Stimulated activated memory B cell treated with anti-CD40 and anti-IgM and Interleukin-4, amounts not matched to agents 10 μg/mL and 1 μg/mL and 100 μg/mL, for 72 hours (primary cell): Measurements from ENCODE around the gene KANSL1.
"Not testable (repeated sequence)": the region's sequence is repeated elsewhere in the genome, so short reads cannot be mapped to it uniquely, and the experiment has no call there.

Experiments used
- ATAC-seq: fragments of 150-1000 bp; cut with Tn5 transposase; 2 replicates; pipeline ENCODE4 v1.10.0; 2021
- H3K27ac Mint-ChIP-seq: one replicate; pipeline ENCODE4 v1.8.0; 2022; ENCODE audit warnings: mild to moderate bottlenecking, mixed read lengths
- H3K27me3 Mint-ChIP-seq: one replicate; pipeline ENCODE4 v1.8.0; 2022; ENCODE audit warnings: mixed read lengths
- H3K36me3 Mint-ChIP-seq: one replicate; pipeline ENCODE4 v1.8.0; 2022; ENCODE audit warnings: mixed read lengths
- H3K4me1 Mint-ChIP-seq: one replicate; pipeline ENCODE4 v1.8.0; 2022; ENCODE audit warnings: mixed read lengths
- H3K4me3 Mint-ChIP-seq: one replicate; pipeline ENCODE4 v1.8.0; 2022; ENCODE audit warnings: mild to moderate bottlenecking, moderate library complexity, mixed read lengths
- H3K9me3 Mint-ChIP-seq: one replicate; pipeline ENCODE4 v1.8.0; 2022; ENCODE audit warnings: mixed read lengths

Gene KANSL1, protein sequence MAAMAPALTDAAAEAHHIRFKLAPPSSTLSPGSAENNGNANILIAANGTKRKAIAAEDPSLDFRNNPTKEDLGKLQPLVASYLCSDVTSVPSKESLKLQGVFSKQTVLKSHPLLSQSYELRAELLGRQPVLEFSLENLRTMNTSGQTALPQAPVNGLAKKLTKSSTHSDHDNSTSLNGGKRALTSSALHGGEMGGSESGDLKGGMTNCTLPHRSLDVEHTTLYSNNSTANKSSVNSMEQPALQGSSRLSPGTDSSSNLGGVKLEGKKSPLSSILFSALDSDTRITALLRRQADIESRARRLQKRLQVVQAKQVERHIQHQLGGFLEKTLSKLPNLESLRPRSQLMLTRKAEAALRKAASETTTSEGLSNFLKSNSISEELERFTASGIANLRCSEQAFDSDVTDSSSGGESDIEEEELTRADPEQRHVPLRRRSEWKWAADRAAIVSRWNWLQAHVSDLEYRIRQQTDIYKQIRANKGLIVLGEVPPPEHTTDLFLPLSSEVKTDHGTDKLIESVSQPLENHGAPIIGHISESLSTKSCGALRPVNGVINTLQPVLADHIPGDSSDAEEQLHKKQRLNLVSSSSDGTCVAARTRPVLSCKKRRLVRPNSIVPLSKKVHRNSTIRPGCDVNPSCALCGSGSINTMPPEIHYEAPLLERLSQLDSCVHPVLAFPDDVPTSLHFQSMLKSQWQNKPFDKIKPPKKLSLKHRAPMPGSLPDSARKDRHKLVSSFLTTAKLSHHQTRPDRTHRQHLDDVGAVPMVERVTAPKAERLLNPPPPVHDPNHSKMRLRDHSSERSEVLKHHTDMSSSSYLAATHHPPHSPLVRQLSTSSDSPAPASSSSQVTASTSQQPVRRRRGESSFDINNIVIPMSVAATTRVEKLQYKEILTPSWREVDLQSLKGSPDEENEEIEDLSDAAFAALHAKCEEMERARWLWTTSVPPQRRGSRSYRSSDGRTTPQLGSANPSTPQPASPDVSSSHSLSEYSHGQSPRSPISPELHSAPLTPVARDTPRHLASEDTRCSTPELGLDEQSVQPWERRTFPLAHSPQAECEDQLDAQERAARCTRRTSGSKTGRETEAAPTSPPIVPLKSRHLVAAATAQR (N-terminal part only)

GRCh38 chr17:46193151-46193625, at the start of gene KANSL1:
Gene KANSL1 (minus strand): TSS chr17:46193429. CDS start chr17:46172143, 21,286 bp downstream.
- peak within 1 kb of the TSS; percentile 96 for H3K4me3 Mint-ChIP-seq
- H3K27me3 Mint-ChIP-seq = no peaks in the 10 kb centered on the region
- H3K9me3 Mint-ChIP-seq = no peaks in the 10 kb centered on the region
- ATAC-seq = peak; percentile 87
- peak within 1 kb of the TSS; percentile 97 for H3K27ac Mint-ChIP-seq
- H3K4me1 Mint-ChIP-seq = peaks cover 44% of the 10 kb centered on the region
- H3K36me3 Mint-ChIP-seq = peaks cover 11% of the 10 kb centered on the region

- not testable (repeated sequence) for H3K27ac Mint-ChIP-seq, H3K4me3 Mint-ChIP-seq, H3K36me3 Mint-ChIP-seq, H3K9me3 Mint-ChIP-seq, ATAC-seq, H3K27me3 Mint-ChIP-seq, H3K4me1 Mint-ChIP-seq
Measured at GRCh38 chr17:46231359-46231758, 38.1 kb upstream of the KANSL1 start.

DNA sequence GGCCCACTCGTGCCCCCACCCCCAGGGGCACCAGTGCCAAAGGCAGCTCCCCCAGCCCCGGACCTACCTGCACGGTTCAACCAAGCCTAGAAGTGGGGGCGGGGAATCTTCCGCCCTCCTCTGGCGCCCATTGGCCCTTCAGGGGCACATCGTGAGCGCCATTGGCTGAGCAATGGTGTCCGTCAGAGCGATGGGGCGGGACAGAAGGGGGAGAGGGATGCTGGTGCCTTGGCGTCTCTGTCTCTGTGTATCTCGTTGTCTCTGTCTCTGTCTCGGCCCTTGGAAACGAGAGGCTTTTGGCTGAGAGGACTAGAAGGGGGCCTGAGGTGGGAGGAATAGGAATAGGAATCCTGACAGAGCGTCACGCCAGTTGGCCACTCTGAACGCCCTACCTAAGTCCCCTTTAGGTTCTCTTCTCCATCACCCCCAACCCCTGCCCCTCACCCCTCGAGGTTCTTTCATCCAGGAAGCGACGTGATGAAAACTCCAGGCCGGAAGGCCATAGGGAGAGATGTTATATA, 32.1 kb upstream of the KANSL1 start:
- not testable (repeated sequence) for H3K4me1 Mint-ChIP-seq, H3K36me3 Mint-ChIP-seq, H3K9me3 Mint-ChIP-seq, H3K27me3 Mint-ChIP-seq
- ATAC-seq = peak; percentile 100
- H3K27ac Mint-ChIP-seq = peak overlapping the region; percentile 79
- H3K4me3 Mint-ChIP-seq = peak overlapping the region; percentile 92

DNA sequence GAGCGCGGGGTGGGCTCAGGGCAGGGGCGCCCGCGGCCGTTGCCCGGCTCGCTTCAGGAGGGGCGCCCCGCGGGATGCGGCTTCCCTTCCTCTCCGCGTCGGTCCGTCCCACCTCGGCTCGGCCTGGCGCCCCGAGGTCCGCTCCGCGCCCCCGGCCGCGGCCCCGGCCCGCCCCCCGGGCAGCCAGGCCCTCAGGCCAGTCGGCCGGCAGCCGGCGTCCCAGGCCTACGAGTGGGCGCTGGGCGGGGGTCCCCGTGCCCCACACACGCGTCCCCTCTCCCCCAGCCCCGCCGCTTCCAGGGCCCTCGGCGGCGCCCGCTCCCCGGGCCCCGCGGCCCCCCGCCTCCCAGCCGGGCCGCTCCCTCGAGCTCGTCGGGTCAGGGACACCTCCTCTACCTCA, 31.6 kb upstream of the KANSL1 start:
- not testable (repeated sequence) for H3K4me1 Mint-ChIP-seq, H3K9me3 Mint-ChIP-seq, H3K27me3 Mint-ChIP-seq, H3K36me3 Mint-ChIP-seq
- ATAC-seq = peak; percentile 70
- Mint-ChIP-seq H3K27ac (peak overlapping the region; percentile 79), H3K4me3 (peak overlapping the region; percentile 92)

- not testable (repeated sequence) for H3K27me3 Mint-ChIP-seq
Measured at GRCh38 chr17:46223041-46223440, 29.8 kb upstream of the KANSL1 start.

DNA sequence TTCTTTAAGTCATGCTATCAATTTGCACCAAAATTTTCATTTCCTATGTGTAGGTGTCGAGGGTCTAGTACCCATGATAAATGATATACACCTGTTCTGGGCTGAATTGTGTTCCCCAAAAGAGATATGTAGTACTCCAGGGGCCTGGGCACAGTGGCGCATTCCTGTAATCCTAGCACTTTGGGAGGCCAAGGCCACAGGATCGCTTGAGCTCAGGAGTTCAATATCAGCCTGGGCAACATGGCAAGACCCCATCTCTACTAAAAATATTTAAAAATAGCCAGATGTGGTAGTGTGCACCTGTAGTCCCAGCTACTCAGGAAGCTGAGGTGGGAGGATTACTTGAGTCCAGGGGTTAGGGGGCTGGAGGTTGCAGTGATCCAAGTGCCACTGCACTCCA, 23.5 kb upstream of the KANSL1 start:
- Mint-ChIP-seq H3K4me1 (peaks cover 25% of the 10 kb centered on the region), H3K4me3 (no peak overlapping the region), H3K9me3 (no peaks in the 10 kb centered on the region), H3K36me3 (peaks cover 28% of the 10 kb centered on the region), H3K27me3 (no peaks in the 10 kb centered on the region), H3K27ac (no peak overlapping the region)
- ATAC-seq = no peak

More at GRCh38 chr17:46223041-46223440, 29.8 kb upstream of the KANSL1 start:
- not testable (repeated sequence) for H3K9me3 Mint-ChIP-seq, H3K36me3 Mint-ChIP-seq, ATAC-seq, H3K27ac Mint-ChIP-seq, H3K4me3 Mint-ChIP-seq, H3K4me1 Mint-ChIP-seq

DNA sequence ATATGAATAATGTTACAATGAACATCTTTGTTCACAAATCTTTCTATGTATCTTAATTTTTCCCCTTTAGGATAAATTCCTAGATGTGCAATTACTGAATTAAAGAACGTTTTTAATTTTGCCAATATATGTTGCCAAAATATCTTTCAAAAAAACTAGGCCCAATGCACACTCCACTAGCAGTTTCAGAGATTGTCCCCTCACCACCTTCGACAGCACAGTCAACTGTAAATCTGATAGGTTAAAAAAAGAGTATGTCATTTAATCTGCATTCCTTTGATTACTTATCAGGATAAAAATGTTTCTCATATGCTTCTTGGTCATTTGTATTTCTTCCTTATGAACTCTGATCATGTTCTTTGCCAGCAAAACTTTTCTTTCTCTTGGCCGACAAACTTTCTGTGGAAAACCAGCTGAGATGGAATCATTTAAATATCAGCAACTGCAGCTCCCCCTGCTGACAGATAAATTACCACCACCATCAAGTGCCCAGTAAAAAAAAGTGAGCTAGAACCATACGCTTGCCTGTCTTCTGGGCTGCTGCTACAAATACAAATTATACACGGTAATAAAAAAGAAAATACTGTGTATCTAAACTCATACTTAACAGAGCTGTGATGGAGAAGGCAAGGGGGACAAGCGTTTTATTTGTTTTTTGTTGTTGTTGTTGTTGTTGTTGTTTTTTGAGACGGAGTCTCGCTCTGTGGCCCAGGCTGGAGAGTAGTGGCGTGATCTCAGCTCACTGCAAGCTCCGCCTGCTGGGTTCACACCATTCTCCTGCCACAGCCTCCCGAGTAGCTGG, 19.6 kb upstream of the KANSL1 start:
- peaks cover 28% of the 10 kb centered on the region for H3K36me3 Mint-ChIP-seq
- H3K27ac Mint-ChIP-seq = no peak overlapping the region
- H3K27me3 Mint-ChIP-seq = no peaks in the 10 kb centered on the region
- H3K4me1 Mint-ChIP-seq = peaks cover 25% of the 10 kb centered on the region
- ATAC-seq = no peak
- H3K9me3 Mint-ChIP-seq = no peaks in the 10 kb centered on the region
- H3K4me3 Mint-ChIP-seq = no peak overlapping the region

DNA sequence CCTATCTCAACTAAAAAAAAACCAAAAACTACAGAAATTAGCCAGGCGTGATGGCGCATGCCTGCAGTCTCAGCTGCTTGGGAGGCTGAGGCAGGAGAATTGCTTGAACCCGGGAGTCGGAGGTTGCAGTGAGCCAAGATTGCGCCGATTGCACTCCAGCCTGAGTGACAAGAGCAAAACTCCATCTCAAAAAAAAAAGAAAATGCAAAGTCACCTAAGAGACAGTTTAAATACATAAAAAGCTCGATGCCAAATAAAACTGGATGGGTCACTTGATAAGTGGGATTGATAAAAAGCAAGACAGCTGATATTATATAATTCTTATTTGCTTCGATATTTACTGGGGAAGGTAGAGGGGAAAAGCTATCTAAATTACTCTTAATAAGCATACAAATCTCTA, 15.8 kb upstream of the KANSL1 start:
- H3K27me3 Mint-ChIP-seq = no peaks in the 10 kb centered on the region
- peaks cover 12% of the 10 kb centered on the region for H3K36me3 Mint-ChIP-seq
- H3K9me3 Mint-ChIP-seq = no peaks in the 10 kb centered on the region
- no peak overlapping the region for H3K4me3 Mint-ChIP-seq
- H3K27ac Mint-ChIP-seq = no peak overlapping the region
- ATAC-seq = no peak
- peaks cover 7% of the 10 kb centered on the region for H3K4me1 Mint-ChIP-seq

DNA sequence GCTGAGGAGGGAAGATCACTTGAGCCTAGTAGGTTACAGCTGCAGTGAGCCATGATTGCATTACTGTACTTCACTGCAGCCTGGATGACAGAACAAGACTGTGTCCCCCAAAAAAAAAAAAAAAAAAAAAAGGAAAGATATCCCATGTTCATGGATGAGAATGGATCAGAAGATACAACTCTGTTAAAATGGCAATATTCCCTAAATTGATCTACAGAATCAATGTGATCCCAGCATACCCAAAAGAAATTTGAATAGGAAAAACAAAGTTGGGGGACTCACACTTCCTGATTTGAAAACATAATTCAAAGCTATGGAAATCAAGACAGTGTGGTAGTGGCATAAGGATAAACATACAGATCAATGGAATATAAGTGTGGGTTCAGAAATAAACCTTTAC, 12.7 kb upstream of the KANSL1 start:
- Mint-ChIP-seq H3K4me3 (no peak overlapping the region), H3K9me3 (no peaks in the 10 kb centered on the region), H3K36me3 (peaks cover 6% of the 10 kb centered on the region), H3K27me3 (no peaks in the 10 kb centered on the region), H3K4me1 (no peaks in the 10 kb centered on the region), H3K27ac (no peak overlapping the region)
- ATAC-seq = no peak

DNA sequence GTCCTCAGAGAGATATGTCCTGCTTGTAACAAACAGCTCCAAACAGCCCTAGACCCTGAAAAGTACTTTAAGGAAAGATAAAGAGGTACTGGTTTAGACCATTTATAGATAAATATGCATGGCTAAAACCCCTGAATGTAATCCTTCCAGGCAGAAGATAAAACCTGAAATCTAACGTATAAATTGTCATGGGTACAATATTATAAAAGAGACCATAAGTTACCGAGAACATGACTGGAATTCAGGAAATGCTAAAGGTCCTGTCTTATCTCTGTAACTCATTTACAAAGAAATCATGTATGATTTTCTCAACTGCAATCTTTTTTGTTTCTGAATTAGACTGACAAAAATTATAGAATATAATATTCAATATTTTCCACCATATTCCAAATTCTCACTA, 9.2 kb upstream of the KANSL1 start:
- H3K27ac Mint-ChIP-seq = no peak overlapping the region
- no peak overlapping the region for H3K4me3 Mint-ChIP-seq
- H3K36me3 Mint-ChIP-seq = peaks cover 6% of the 10 kb centered on the region
- ATAC-seq = no peak
- H3K9me3 Mint-ChIP-seq = no peaks in the 10 kb centered on the region
- no peaks in the 10 kb centered on the region for H3K27me3 Mint-ChIP-seq
- no peaks in the 10 kb centered on the region for H3K4me1 Mint-ChIP-seq

GRCh38 chr17:46201491-46201890, 8.3 kb upstream of the KANSL1 start:
- no peak overlapping the region for H3K27ac Mint-ChIP-seq
- H3K27me3 Mint-ChIP-seq = no peaks in the 10 kb centered on the region
- no peaks in the 10 kb centered on the region for H3K4me1 Mint-ChIP-seq
- ATAC-seq = no peak
- H3K4me3 Mint-ChIP-seq = no peak overlapping the region
- peaks cover 11% of the 10 kb centered on the region for H3K36me3 Mint-ChIP-seq
- no peaks in the 10 kb centered on the region for H3K9me3 Mint-ChIP-seq

- no peak overlapping the region for H3K27ac Mint-ChIP-seq
- H3K9me3 Mint-ChIP-seq = no peaks in the 10 kb centered on the region
- no peak overlapping the region for H3K4me3 Mint-ChIP-seq
- no peaks in the 10 kb centered on the region for H3K4me1 Mint-ChIP-seq
- no peaks in the 10 kb centered on the region for H3K27me3 Mint-ChIP-seq
- H3K36me3 Mint-ChIP-seq = peaks cover 6% of the 10 kb centered on the region
- ATAC-seq = no peak
Measured at GRCh38 chr17:46200197-46200596, 7.0 kb upstream of the KANSL1 start.

GRCh38 chr17:46199379-46199778, 6.2 kb upstream of the KANSL1 start:
- no peak for ATAC-seq
- Mint-ChIP-seq H3K4me1 (peaks cover 7% of the 10 kb centered on the region), H3K27ac (no peak overlapping the region)

GRCh38 chr17:46198233-46198632, 5.0 kb upstream of the KANSL1 start:
- no peaks in the 10 kb centered on the region for H3K27me3 Mint-ChIP-seq
- H3K4me3 Mint-ChIP-seq = no peak overlapping the region
- no peaks in the 10 kb centered on the region for H3K9me3 Mint-ChIP-seq
- ATAC-seq = no peak
- H3K4me1 Mint-ChIP-seq = peaks cover 12% of the 10 kb centered on the region
- H3K36me3 Mint-ChIP-seq = peaks cover 6% of the 10 kb centered on the region
- no peak overlapping the region for H3K27ac Mint-ChIP-seq

More at GRCh38 chr17:46199379-46199778, 6.2 kb upstream of the KANSL1 start:
- Mint-ChIP-seq H3K9me3 (no peaks in the 10 kb centered on the region), H3K36me3 (peaks cover 6% of the 10 kb centered on the region), H3K27me3 (no peaks in the 10 kb centered on the region), H3K4me3 (no peak overlapping the region)
